Germinal center (tissue), 1 donor: Measurements from ENCODE around the gene MRPL51.
A peak's percentile ranks its signal among the peaks of the same experiment; 100 is the strongest.
"Not testable (repeated sequence)": the region's sequence is repeated elsewhere in the genome, so short reads cannot be mapped to it uniquely, and the experiment has no call there.

Experiments used
- DNase-seq: peaks from one replicate; pipeline ENCODE4 v3.0.0; 2012; ENCODE audit warnings: mixed read lengths, low spot score

The MRPL51 gene

DNA sequence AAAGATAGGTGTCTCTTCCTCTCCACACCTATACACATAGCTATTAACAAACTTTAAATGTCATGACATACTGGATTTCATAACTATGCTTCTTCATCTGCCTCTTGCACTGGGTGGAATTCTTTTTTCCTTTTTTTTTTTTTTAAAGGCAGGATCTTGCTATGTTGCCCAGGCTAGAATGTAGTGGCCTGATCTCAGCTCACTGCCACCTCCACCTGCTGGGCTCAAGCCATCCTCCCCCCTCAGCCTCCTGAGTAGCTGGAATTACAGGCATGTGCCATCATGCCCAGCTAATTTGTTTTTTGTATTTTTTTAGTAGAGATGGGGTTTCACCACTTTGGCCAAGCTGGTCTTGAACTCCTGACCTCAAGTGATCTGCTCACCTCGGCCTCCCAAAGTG, 4.8 kb downstream of the MRPL51 start:
- DNase-seq: no peak

DNA sequence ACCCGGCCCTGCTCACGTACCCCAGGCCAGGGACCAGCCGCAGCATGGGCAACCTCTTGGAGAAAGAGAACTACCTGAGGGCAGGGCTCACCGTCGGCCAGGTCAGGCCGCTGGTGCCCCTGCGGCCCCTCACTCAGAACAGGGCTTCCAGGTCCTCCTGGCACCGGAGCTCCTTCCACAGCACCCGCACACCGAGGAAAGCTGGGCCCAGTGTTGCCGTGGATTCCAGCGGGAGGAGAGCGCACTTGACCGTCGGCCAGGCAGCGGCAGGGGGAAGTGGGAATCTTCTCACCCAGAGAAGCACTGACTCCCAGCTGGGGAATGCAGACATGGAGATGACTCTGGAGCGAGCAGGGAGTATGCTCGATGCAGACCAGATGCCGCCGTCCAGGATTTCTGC, 14.6 kb downstream of the MRPL51 start:
- DNase-seq: no peak

DNA sequence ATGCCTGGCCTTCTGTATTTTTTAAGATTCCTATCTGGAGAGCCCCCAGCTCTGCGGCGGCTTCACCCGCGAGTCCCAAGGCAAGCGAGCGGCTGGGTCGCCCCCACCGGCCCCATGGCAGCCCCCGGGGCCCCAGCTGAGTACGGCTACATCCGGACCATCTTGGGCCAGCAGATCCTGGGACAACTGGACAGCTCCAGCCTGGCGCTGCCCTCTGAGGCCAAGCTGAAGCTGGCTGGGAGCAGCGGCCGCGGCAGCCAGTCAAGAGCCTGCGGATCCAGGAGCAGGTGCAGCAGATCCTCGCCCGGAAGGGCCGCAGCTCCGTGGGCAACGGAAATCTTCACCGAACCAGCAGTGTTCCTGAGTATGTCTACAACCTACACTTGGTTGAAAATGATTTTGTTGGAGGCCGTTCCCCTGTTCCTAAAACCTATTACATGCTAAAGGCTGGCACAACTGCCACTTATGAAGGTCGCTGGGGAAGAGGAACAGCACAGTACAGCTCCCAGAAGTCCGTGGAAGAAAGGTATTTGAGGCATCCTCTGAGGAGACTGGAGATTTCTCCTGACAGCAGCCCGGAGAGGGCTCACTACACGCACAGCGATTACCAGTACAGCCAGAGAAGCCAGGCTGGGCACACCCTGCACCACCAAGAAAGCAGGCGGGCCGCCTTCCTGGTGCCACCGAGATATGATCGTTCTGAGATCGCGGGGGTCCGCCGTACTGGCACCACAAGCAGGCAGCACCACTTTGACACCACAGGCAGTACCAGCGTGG, 15.3 kb downstream of the MRPL51 start:
- not testable (repeated sequence) for DNase-seq

DNA sequence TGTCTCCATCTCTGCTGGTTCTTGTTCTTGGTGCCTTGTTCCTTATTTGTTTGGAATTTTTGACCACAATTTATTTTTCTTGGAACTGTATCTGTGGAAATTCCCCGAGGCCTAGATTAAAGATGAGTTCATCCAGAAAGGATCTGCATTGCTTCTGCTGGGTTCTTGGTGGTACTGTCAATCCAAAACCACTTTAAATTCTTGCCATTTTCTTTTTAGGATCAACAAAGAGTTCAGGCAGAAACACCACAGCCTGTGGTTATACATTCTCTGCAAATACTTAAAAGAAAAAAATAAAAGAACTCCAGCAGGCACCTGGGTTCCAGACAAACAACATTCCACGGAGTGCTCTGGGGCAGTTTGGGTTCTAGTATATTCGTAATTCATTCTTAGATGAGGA, 16.6 kb downstream of the MRPL51 start:
- DNase-seq: no peak

DNA sequence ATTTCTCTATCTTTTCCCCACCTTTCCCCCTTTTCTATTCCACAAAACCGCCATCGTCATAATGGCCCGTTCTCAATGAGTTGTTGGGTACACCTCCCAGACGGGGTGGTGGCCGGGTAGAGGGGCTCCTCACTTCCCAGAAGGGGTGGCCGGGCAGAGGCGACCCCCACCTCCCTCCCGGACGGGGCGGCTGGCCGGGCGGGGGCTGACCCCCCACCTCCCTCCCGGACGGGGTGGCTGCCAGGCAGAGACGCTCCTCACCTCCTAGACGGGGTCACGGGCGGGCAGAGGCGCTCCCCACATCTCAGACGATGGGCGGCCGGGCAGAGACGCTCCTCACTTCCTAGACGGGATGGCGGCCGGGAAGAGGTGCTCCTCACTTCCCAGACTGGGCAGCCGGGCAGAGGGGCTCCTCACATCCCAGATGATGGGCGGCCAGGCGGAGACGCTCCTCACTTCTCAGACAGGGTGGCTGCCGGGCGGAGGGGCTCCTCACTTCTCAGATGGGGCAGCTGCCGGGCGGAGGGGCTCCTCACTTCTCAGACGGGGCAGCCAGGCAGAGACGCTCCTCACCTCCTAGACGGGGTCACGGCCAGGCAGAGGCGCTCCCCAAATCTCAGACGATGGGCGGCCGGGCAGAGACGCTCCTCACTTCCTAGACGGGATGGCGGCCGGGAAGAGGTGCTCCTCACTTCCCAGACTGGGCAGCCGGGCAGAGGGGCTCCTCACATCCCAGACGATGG, 17.7 kb downstream of the MRPL51 start:
- not testable (repeated sequence) for DNase-seq

DNA sequence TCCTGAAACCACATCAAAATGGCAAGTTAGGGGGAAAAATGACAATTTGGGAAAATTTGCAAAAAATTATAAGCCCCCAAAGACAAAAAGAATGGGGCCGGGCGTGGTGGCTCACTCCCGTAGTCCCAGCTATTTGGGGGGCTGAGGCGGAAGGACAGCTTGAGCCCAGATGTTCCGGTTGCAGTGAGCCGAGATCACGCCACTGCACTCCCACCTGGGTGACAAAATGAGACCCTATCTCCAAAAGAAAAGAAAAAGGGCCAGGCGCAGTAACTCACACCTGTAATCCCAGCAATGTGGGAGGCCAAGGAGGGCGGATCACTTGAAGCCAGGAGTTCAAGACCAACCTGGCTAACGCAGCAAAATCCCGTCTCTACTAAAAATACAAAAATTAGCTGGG, 20.6 kb downstream of the MRPL51 start:
- DNase-seq: no peak

DNA sequence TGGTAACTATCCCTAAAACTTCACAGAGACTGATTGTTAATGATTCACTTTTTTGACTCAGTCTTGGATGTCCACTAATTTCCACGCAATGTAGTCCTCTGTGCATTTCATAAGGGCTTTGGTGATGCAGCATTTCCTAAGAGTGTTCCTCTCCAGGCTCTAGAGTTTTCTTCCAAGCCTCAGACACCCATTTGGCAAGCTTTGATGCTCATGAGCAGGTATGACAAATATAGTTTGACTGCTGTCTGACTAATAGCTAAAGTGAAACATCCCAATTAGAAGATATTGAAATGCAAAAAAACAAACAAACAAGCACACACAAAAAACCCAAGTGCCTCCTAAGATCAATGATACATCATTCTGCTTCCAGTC, 21.1 kb downstream of the MRPL51 start:
- DNase-seq: no peak

DNA sequence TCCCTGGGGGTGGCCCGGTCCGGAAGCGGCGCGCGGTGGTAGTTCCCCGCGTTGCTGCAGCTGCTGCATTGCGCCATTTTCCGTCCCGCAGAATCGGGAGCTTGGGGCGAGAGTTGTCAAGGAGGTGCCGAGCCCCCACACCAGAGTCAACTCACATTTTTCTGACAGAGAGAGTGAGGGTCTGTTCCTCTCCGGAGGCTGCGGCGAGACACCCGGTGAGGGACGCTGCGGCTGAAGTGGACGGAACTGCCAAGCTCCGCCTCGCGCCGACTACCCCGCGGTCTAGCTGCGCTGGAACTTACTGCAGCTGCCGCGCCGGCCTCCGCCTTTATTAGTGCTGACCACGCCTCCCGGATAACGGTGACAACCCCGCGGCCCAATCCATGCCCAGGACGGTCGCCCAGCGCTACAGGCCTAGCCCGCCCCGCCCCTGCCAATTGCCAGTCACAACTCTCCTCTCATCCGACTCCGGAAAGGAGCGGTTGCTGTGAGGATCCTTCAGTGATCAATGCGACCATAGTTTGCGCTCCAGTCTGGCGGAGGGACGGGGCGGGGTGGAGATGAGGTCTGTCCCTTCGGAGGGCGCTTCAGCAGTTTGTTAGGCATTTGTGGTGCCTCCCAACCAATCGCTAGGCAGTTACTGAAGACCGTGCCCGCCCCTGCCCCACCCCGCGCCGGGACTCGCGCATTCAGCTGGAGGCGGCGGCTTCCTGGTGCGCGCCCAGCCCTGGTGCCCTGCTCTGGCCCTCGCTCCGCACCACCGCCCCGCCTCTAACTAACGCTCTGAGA, 22.5 kb downstream of the MRPL51 start, which contains the start of gene VAMP1:
Gene VAMP1 (minus strand): TSS at position 303 of the 789 bp plus-strand sequence. CDS start 146 bp downstream, at position 157.
- DNase-seq: peak; percentile 98

DNA sequence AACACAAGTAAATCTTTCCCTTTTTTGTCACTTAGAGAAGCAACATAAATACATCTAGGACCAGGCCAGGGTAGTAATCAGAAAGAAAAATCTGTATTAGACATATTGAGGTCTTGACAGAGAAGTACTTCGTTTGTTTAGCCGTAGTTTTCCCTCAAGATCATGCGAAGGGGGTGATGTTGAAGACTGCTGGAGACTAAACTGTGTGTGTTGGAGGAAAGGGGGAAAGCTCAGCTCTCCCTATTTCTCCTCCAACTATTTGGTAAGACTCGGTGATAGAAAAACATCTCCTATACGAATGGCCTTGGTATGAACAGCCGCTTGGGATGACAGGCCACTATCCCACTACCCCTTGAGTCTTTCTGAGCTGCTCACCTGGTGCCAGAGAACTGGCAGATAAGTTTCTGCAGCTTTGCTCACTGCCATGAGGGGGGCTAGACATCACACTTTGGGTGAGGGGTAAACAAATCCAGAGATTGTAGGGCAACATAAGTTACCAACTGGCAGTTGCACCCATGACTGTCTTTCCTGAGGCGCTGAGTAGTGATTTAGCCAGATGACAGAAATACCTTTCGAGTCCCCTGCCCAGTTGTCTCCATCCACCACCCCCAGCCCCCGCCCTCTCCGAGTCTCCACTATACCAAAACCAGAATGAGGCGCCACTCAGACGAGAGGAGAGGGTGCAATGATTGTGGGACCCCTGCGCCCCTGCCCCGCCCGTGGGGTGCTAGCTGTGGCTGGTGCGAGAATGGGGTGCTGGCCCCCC, 23.3 kb downstream of the MRPL51 start:
- DNase-seq: no peak

DNA sequence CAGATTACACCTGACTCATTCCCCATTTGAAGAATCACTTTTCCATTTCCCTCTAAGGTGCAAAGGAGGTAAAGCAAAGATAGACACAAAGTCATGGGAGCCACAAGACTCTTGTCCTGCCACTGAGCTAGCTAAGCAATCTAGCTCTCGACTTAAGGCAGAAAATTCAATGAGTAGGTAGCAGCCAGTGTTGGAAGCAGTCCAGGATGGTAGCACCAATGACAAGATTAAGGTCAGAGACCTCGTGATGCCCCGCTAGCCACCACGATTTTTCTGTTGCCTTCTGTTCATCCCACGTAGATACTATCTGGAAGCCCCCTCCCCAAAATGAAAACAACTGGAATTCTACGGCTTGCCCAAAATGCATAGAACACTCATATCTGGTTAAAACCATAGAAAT, 24.0 kb downstream of the MRPL51 start:
- DNase-seq: no peak

DNA sequence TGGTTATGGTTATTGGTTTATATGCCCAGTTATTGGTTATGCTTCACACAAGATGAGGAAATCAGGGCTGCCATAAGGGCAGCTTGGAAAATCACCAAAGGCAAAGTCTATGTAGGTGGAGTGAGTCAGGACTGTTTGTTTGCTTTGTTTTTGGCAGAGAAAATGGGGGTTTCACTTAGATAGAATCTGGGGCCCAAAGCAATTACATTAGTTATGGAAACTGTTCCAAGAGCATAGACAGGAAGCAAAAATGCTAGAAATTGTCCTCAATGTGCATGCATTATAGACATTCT, 24.8 kb downstream of the MRPL51 start:
- no peak for DNase-seq

DNA sequence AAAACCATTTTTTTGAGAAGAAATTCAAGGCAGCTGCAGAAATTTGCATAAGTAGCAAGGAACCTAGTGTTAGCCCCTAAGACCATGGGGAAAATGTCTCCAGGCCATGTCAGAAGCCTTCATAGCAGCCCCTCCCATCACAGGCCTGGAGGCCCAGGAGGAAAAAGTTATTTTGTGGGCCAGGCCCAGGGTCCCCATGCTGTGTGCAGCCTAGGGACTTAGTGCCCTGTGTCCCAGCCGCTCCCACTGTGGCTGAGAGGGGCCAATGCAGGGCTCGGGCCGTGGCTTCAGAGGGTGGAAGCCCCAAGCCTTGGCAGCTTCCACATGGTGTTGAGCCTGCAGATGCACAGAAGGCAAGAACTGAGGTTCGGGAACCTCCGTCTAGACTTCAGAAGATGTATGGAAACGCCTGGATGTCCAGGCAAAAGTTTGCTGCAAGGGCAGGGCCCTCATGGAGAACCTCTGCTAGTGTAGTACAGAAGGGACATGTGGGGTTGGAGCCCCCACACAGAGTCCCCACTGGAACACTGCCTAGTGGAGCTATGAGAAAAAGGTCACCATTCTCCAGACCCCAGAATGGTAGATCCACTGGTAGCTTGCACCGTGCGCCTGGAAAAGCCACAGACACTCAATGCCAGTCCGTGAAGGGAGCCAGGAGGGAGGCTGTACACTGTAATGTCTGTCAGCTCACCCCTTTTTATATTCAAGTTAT, 25.3 kb downstream of the MRPL51 start:
- DNase-seq: not testable (repeated sequence)

DNA sequence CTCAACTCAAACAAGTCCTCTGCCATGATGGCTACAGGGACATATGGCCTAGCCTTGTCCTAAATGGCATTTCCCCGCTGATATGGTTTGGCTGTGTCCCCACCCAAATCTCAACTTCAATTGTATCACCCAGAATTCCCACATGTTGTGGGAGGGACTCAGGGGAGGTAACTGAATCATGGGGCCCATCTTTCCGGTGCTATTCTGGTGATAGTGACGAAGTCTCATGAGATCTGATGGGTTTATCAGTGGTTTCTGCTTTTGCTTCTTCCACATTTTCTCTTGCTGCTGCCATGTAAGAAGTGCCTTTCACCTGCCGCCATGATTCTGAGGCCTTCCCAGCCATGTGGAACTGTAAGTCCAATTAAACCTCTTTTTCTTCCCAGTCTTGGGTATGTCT, 26.3 kb downstream of the MRPL51 start:
- not testable (repeated sequence) for DNase-seq

DNA sequence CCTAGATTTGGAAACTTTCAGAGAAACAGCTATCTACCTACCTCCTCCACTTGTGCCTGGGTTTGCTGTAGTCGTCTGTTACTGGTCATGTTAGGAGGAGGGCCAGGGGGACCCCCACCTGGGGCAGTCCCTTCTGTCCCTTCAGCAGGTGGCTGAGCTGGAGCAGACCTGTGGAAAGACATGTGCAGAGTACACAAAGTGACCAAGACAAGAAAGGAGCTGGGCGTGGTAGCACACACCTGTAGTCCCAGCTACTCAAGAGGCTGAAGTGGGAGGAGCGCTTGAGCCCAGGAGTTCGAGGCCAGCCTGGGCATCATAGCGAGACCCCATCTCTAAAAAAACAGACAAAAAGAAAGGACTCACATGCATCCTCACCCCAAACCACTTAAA, 26.9 kb downstream of the MRPL51 start:
- no peak for DNase-seq

DNA sequence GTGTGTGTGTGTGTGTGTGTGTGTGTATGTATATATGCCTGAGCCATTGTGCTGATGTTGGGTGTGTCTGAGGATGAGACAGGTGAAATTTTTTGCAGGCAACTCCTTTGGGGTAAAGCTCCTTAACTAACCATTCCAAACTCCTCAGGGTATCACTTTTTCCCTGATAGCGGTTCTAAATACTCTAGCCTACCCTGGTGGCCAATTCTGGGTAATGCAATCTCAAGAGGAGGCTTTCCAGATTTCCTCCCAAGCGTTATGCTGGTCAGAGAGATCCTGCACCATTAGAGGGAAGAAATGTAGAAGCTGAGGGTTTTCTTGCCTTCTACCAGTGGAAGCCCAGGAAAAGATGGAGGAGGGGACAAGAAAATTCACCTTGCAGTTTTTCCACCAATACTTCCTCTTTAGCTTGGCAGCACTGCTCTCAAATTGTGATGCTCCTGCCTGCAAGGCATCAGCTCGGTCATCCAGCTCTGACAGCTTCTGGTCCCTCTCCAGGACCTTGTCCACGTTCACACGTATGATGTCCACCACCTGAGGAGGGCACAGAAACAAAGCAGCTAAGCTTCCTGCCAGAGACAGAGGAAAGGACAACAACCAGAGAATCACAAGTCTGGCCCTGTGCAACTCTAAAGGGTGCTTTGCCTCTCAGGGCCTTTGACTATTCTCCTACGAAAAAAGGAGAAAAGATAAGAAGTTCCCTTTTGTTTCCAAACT, 27.4 kb downstream of the MRPL51 start:
- no peak for DNase-seq

DNA sequence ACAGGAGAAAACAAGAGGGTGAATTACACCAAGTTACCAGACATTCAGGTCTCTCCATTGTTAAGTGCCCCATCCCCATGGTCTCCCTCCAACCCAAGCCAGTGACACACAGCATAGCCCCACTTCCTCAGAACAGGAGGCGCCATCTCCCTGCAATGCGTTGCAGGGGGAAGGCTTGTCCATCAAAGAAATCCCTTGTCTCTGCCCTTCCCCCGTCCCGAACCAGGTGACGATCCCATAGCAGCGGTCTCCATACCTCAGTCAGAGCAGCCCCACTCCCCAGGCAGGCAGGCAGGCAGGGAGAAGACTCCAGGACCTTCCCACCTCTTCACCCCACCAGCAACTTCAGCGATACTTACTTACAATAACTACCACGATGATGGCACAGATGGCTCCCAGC, 28.5 kb downstream of the MRPL51 start:
- no peak for DNase-seq

DNA sequence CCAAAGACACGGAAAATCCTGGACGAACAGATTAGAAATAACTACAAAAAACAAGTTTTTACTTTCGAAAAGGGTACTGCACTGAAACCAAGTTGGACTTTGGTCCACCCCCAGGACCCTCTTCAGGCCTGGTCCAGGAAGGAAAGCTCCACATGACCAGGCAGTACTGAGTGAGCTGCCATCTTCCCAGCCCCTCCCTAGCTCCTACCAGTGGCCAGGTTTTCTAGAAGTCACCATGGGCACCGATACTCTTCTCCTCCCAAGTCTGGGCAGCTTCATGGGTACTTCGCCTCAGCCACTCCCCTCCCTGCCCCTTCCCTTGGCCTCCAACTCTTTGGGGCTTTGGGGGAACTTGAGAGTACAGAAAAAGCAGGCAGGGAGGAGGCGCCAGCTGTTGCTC, 29.2 kb downstream of the MRPL51 start:
- no peak for DNase-seq

DNA sequence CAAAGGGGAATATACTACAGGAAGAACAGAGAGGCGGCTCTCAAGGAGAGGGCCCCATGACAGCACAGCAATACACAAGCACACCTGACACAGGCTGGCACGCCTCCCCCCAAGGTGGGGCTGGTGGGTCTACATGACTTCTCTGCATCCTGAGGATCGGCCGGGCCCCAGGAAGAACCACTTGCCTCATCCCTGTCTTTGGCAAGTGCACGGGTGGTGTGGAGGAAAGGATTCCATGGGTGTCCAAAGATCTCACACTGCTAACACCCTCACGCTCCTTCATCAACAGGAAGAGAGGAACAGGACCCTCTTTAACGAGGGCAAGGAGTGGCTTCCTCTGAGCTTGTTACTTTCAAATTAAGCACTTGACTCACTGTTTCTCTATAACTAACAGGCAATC, 29.8 kb downstream of the MRPL51 start:
- DNase-seq: no peak

DNA sequence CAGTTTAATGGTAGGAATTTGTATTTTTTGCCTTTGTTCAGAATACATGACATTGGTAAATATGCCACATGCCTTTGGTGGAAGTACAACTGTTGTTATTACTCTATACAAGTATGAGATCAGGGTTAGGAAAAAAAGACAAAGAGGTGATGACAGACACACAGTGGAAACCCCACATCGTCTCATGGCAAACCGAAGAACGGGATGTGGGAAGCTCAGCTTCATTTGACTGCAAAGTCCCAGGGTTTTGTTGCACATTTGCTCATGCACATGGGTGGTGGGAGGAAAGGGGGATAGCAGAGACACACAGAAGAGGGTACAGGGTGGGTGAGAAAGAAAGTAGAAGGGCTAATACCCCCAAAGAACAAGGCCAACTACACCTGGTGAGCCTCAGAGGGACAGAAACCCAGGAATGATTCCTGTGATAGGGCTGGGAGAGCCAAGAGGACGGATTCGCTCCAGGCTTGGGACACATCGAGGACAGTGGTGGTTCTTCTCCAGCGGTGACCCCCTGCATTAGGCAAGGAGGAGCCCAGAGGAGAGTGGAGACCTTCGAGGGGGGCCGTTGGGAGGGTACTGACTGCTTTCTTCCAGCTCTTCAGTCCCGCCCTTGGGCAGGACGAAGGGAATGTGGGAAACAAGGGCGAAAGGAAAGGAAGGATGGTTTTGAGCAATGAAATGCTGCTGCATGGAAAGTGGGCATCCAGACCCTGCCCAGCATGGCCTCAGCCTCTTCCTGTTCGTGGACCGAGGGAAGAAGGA, 30.6 kb downstream of the MRPL51 start:
- DNase-seq: no peak
